Stimulated activated CD4-positive, alpha-beta T cell treated with anti-CD3 and anti-CD28 coated beads, Interleukin-15, amount 100 ng/mL, for 48 hours (primary cell): ENCODE results near the gene C3.
"Not testable (repeated sequence)": the region's sequence is repeated elsewhere in the genome, so short reads cannot be mapped to it uniquely, and the experiment has no call there.

Experiments
- DNase-seq, 2 donors: peaks; one replicate each; pipeline ENCODE4 v3.0.0-alpha.2; 2020; ENCODE audit warnings: low read depth in 2 of 2

Gene C3

GRCh38 chr19:6664916-6665315 lies 55.5 kb downstream of the C3 start:
- DNase-seq, result no peak

GRCh38 chr19:6663236-6664201 lies 56.9 kb downstream of the C3 start:
- DNase-seq, result no peak

- no peak for DNase-seq
Measured at GRCh38 chr19:6662702-6663101, 57.7 kb downstream of the C3 start.

GRCh38 chr19:6661509-6662244 lies 58.8 kb downstream of the C3 start:
- peak in 1 of 2 donors; percentile 59 for DNase-seq

GRCh38 chr19:6660930-6661329 lies 59.5 kb downstream of the C3 start:
- DNase-seq, result no peak

GRCh38 chr19:6656390-6656789 lies 64.1 kb downstream of the C3 start:
- DNase-seq, result not testable (repeated sequence)

GRCh38 chr19:6654347-6655310 lies 65.8 kb downstream of the C3 start:
- no peak for DNase-seq

GRCh38 chr19:6652805-6653094 lies 67.7 kb downstream of the C3 start:
- DNase-seq, result no peak

GRCh38 chr19:6651965-6652804 lies 68.3 kb downstream of the C3 start:
- no peak for DNase-seq

- no peak for DNase-seq
Measured at GRCh38 chr19:6649185-6649584, 71.3 kb downstream of the C3 start.

- no peak for DNase-seq
Measured at GRCh38 chr19:6648141-6648715, 72.2 kb downstream of the C3 start.

GRCh38 chr19:6644796-6645195 lies 75.7 kb downstream of the C3 start:
- no peak for DNase-seq

GRCh38 chr19:6640333-6640732 lies 80.1 kb downstream of the C3 start:
- not testable (repeated sequence) for DNase-seq

GRCh38 chr19:6639439-6639838 lies 81.0 kb downstream of the C3 start:
- DNase-seq, result peak in 1 of 2 donors; percentile 35

- not testable (repeated sequence) for DNase-seq
Measured at GRCh38 chr19:6633456-6633813, 87.0 kb downstream of the C3 start.

- peak; percentile 33 to 42 for DNase-seq
Measured at GRCh38 chr19:6632747-6633455, 87.5 kb downstream of the C3 start.

GRCh38 chr19:6632002-6632621 lies 88.3 kb downstream of the C3 start:
- DNase-seq, result peak; percentile 59 to 84
